T-helper 1 cell treated with Interleukin-12 subunit alpha and Interleukin-12 subunit beta and Interleukin-4 antibody, amounts not matched to agents 30 μg/mL and 1 μg/mL, for 36 hours (primary cell): ENCODE measurements around the gene TNFAIP8.

Experiments used
- H3K27ac Mint-ChIP-seq: one replicate; pipeline ENCODE4 v1.8.0; 2021; ENCODE audit warnings: mild to moderate bottlenecking, mixed read lengths
- H3K27me3 Mint-ChIP-seq: one replicate; pipeline ENCODE4 v1.8.0; 2021; ENCODE audit warnings: low read depth, mixed read lengths
- H3K36me3 Mint-ChIP-seq: one replicate; pipeline ENCODE4 v1.8.0; 2021; ENCODE audit warnings: low read depth, mixed read lengths
- H3K4me1 Mint-ChIP-seq: one replicate; pipeline ENCODE4 v1.8.0; 2021; ENCODE audit warnings: low read depth, mixed read lengths
- H3K4me3 Mint-ChIP-seq: one replicate; pipeline ENCODE4 v1.8.0; 2021; ENCODE audit warnings: mild to moderate bottlenecking, moderate library complexity, mixed read lengths
- H3K9me3 Mint-ChIP-seq: one replicate; pipeline ENCODE4 v1.8.0; 2021; ENCODE audit warnings: mixed read lengths

TNFAIP8 gene

DNA sequence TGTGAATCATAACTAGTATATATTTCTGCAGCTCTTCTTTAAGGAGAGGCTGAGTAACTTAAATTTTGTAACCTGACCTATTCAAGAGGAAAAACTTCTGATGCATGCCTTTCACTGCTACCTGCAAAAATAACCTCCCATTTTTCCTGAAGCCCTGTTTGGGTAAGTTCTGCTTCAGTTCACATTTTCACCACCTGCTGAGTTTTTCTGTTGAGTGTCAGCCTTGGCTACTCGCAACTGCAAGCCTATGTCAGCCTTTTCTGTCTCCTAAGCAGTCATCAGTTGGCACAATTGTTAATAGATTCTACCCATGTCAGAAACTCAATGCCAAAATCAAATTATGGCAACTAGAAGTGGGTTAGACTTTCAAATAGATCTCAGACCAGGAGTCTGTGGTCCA, 8.2 kb upstream of the TNFAIP8 start:
- Mint-ChIP-seq H3K4me3 (no peak overlapping the region), H3K36me3 (peaks cover 31% of the 10 kb centered on the region), H3K4me1 (peaks cover 80% of the 10 kb centered on the region), H3K27ac (peak overlapping the region; percentile 57), H3K9me3 (no peaks in the 10 kb centered on the region), H3K27me3 (no peaks in the 10 kb centered on the region)

DNA sequence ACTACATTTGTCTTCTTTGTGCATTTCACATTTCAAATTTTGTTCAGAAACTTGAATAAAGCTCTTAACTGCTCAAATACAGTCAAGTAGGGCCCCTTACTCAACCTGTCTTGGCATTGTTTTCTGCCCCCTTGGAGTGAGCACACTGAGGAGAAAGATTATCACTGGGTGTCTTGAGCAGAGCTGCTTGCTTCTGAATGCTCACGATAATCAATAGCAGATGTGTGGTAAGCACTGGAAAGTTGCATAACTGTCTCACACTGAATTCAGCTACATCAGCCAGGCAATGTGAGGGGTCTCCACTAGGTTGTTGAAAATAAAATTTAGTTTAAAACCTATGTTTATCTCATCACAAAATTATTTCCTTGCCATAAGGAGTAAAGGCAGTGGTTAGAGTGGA, 7.8 kb upstream of the TNFAIP8 start:
- Mint-ChIP-seq H3K9me3 (no peaks in the 10 kb centered on the region), H3K4me3 (no peak overlapping the region), H3K27ac (no peak overlapping the region), H3K4me1 (peaks cover 80% of the 10 kb centered on the region), H3K36me3 (peaks cover 34% of the 10 kb centered on the region), H3K27me3 (no peaks in the 10 kb centered on the region)

DNA sequence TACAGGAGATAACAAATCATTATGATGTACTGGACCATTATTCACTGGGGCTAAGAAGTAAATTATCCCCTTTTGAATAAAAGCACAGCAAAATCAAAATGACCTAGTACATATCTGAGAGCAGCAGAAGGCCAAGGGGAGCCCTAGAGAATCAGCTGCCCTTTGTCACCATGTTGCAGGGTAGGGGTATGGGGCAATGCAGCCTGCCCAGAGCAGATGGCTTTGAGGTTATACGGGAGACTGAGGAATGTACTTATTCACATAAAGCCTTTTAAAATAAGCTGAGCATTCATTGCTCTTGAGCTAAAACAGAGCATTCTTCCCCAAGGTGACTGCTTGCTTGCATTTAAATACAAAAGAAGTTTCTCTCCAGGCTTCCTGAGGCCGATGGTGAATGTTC, 2.6 kb upstream of the TNFAIP8 start:
- H3K4me1 Mint-ChIP-seq, result peaks cover 69% of the 10 kb centered on the region
- H3K27ac Mint-ChIP-seq, result peak overlapping the region; percentile 80
- H3K4me3 Mint-ChIP-seq, result peak overlapping the region; percentile 61
- H3K36me3 Mint-ChIP-seq, result peaks cover 24% of the 10 kb centered on the region
- no peaks in the 10 kb centered on the region for H3K9me3 Mint-ChIP-seq
- no peaks in the 10 kb centered on the region for H3K27me3 Mint-ChIP-seq

DNA sequence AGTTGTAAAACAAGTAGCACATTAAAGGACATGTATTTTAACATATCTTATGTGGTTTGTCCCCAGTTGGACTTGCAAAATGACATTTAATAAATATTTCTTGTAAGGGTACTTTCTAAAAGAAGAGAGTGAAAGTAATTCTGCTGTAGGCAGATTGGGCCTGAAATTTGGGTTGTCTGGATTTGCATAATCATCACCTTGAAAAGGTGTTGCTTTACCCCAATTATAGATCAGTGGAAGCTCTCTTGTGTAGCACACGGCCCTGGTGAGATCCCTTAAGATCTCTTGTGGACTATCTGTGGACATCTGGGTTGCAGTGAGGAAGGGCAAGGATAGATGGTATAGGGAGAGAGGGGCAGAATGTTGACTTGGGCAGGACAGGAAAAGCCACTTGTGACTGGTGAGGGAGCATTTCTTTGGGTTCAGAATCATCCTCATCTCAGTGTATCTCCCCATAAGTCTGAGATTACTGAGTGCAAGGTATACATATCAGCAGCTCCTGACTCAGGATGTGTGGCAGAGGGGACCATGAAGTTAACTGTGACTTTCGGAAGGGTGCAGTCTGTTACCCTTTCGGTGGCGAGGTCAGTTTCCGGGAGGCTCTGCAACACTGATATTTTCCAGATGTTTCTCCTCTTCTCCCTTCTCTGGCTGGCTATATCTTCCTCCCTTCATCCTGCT, 2.0 kb upstream of the TNFAIP8 start:
- Mint-ChIP-seq H3K4me1 (peaks cover 70% of the 10 kb centered on the region), H3K36me3 (peaks cover 25% of the 10 kb centered on the region), H3K27me3 (no peaks in the 10 kb centered on the region), H3K9me3 (no peaks in the 10 kb centered on the region), H3K4me3 (peak overlapping the region; percentile 53), H3K27ac (peak overlapping the region; percentile 80)

DNA sequence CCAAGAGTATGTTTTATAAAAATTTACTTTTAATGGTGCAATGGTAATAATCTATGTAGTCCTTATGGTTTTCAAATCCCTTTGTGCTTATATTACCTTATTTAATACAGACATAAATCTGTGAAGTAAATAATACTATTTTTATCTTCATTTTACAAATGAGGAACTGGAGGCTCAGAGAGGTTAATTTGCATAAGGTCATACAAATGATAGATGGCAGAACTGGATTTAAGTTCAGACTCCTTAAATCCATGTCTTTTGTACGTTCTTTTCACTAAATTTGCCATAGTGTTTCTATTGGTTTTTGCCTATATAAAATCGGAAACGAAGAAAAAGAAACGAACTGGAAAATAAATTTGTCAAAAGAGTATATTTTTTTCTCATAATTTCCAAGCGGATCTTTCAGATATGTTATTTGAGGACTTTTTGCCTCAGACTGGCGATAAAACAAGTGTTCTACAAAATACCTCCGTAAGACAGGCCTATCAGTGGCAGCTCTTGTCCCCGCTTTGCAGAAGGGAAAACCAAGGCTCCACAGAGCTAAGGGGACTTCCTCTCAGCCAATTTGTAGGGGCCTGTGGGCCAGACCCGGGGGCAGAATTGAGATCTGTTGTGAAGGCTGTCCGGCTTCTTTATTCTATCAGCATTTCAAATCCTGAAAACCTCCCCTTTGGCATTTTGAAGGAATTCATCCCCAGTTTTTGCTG, 1.1 kb upstream of the TNFAIP8 start:
- Mint-ChIP-seq H3K27me3 (no peaks in the 10 kb centered on the region), H3K36me3 (peaks cover 26% of the 10 kb centered on the region), H3K4me3 (peak overlapping the region; percentile 95), H3K4me1 (peaks cover 72% of the 10 kb centered on the region), H3K9me3 (no peaks in the 10 kb centered on the region), H3K27ac (peak overlapping the region; percentile 61)

DNA sequence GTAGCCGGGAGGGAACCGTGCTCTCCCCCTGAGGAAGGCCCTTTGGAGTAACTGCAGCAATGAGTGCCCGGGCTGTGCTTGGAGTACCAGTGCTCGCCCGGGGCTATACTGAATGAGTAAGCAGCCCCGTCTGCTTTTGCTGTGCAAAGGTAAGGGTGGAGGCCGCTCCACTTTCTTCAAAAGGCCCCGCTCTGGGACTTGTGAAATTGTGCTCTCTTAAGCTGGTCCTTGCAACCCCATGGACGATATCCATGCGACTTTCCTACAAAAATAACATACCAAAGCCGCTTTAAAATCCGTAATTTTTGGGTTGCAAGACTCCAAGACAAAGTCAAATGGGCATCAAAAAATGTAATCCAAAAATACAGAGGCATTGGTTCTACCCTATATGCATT, 578 bp upstream of the TNFAIP8 start:
- H3K27ac Mint-ChIP-seq, result peak overlapping the region; percentile 61
- H3K27me3 Mint-ChIP-seq, result no peaks in the 10 kb centered on the region
- H3K4me3 Mint-ChIP-seq, result peak overlapping the region; percentile 95
- H3K36me3 Mint-ChIP-seq, result peaks cover 29% of the 10 kb centered on the region
- H3K4me1 Mint-ChIP-seq, result peaks cover 72% of the 10 kb centered on the region
- H3K9me3 Mint-ChIP-seq, result no peaks in the 10 kb centered on the region

DNA sequence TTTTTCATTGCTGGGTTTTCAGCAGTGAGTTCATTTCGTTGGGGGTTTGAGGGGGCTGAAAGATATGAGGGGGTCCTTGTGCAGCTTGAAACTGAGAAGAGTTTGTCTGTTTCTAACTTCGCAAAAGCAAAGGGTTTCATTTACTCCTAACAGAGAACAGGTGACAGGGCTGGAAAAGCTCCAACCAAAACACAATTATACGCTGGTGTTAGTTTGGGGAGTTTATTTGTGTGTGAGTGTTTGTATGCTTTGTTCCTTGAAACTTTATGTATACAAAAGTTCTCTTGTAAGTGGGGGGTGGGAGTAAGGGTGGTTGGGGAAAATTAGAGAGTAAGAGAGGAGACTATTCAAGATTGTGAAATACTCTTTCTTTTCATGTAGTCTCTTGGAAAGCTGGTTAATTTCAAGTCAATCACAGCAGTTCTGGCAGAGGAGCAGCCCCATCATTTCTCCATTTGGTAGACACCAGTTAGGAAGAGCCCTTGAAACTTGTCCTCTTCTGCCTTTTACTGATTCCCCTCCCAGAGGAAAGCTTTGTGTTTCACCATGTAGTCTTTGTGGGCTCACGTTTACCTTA, 881 bp downstream of the TNFAIP8 start:
- no peaks in the 10 kb centered on the region for H3K27me3 Mint-ChIP-seq
- no peaks in the 10 kb centered on the region for H3K9me3 Mint-ChIP-seq
- peaks cover 78% of the 10 kb centered on the region for H3K4me1 Mint-ChIP-seq
- H3K36me3 Mint-ChIP-seq, result peaks cover 30% of the 10 kb centered on the region
- H3K4me3 Mint-ChIP-seq, result peak overlapping the region; percentile 95
- peak overlapping the region; percentile 92 for H3K27ac Mint-ChIP-seq

DNA sequence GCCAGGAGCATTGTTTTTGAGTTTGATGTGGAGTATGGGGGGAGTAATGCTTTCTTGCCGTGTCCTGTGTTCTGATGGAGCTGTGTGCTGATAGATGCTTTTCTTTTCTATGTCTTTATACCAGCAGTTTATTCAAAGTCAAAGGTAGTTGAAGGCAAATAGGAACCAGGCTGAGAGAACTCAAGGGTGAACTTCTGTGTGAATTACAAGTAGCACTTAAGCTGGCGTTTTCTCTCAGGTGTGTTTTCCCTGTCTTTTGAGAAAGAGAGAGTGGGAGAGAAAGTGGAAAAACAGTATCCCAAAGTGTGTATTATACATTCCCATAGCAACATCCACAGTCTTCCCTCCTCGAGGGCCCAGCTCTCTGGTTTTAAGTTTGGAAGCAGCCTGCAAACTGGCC, 1.5 kb downstream of the TNFAIP8 start:
- H3K27ac Mint-ChIP-seq, result peak overlapping the region; percentile 92
- H3K9me3 Mint-ChIP-seq, result no peaks in the 10 kb centered on the region
- H3K4me1 Mint-ChIP-seq, result peaks cover 79% of the 10 kb centered on the region
- H3K4me3 Mint-ChIP-seq, result peak overlapping the region; percentile 95
- H3K36me3 Mint-ChIP-seq, result peaks cover 33% of the 10 kb centered on the region
- H3K27me3 Mint-ChIP-seq, result no peaks in the 10 kb centered on the region

DNA sequence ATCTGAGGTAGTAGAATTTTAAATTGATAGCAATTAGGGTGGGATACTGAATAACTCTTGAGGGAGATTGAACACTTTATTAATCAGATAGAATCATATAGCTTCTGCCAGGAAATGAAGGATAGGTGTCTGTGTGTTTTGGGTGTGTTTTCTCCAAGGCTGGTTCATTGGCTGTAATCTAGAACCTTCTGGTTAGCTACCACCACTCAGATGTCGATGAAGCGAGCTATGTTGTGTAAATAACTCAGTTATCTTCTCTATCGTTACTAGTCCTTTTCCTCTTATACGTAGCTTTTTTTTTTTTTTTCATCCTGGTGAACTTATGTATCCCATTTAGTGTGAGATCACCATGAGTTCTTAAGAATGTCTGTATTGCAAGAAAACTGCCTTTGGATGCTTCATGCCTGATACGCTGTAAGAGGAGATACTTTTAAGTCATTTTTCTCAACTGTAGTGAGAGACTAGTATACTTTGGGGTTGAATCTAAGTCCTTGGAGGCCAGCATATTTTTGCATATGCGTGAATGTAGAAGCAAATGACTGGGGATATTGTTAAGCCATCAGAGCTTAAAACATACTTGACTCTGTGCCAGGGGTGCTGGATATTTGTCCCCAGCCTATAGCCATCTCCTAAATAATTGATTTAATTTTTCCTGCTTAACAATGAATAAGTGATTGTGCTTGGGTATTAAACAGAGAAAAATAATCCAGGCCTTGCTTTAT, 2.1 kb downstream of the TNFAIP8 start:
- Mint-ChIP-seq H3K36me3 (peaks cover 33% of the 10 kb centered on the region), H3K4me3 (peak overlapping the region; percentile 95), H3K27ac (peak overlapping the region; percentile 92), H3K4me1 (peaks cover 79% of the 10 kb centered on the region), H3K27me3 (no peaks in the 10 kb centered on the region), H3K9me3 (no peaks in the 10 kb centered on the region)

DNA sequence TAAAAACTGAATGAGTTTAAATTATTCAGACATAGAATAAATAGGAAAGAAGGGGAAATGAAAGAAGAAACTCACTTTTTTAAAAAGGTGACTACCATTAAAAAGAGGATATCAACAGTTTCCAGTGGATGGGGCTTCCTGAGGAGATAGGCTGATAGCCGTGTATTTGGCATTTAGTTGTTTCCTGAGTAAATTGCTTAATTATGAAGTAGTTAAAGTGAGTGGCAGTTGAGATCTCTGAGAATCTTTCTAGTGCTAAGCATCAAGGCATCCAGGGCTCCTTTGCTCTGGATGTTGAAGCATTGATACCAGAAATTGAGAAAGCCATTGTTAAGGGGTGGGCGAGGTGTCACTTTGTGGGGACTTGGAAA, 2.7 kb downstream of the TNFAIP8 start:
- H3K27ac Mint-ChIP-seq, result peak overlapping the region; percentile 16
- peak overlapping the region; percentile 95 for H3K4me3 Mint-ChIP-seq
- H3K4me1 Mint-ChIP-seq, result peaks cover 79% of the 10 kb centered on the region
- no peaks in the 10 kb centered on the region for H3K9me3 Mint-ChIP-seq
- H3K36me3 Mint-ChIP-seq, result peaks cover 35% of the 10 kb centered on the region
- no peaks in the 10 kb centered on the region for H3K27me3 Mint-ChIP-seq

DNA sequence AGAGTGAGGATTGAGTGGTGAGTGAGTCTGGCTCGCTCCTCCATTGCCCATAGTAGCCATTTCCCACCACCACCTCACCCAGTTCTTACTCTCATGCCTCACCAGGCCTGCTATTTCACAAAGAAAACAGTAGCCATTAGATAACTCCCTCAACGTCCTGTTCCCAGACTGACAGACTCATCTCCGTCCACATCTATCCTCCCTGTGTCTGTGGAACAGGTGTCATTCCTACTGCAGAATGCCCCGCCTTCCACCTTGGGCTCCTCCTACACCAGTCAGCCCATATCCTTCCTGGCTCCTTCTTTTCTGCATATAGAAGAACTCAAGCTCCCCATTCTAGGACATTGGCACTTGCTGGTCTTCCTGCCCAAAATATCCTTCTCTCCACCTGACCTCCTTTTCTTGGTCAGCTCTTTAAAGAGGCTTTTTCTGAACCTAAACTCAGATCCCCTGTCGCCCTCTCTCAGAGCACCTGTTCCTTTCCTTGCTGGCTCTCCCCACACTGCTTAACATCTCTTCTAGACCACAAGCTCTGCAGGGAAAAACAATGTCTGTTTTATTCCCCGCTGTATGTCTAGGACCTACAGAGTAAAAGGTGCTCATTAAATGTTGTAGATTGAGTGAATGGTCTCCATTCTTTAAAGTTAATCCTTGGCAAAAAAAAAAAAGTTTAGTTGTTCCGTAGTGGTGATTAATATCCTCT, 3.2 kb downstream of the TNFAIP8 start:
- H3K36me3 Mint-ChIP-seq, result peaks cover 38% of the 10 kb centered on the region

DNA sequence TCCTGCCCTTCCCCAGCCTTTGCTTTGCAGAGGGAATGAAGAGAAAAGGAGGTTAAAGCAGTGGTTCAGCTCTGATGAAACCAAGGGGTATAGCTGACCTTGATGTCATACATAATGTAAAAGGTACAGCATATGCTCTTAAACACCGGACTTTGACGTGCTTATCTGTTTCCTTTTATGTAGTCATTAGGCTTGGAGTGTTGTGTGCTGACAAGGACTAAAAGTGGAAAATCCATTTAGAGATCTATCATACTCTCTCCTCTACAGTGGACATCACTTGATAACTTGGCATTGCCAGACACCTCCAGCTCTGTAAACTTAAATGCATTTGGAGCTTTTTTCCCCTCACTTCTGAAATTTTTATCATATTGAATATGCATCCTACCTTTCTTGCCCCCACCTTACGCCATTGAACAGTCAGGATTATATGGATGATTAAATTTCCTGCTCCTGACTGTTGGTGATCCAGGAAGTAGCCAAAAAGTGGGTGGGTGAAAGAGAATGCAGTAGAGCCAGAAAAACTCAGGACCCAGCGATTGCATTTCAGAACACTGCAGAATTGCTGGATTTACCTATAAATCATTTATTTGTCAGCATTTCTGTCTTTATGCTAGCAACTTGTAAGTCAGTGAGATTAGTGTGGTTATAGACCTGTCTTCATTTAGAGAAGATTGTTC, 4.1 kb downstream of the TNFAIP8 start:
- Mint-ChIP-seq H3K27ac (peak overlapping the region; percentile 22), H3K4me1 (peaks cover 79% of the 10 kb centered on the region), H3K27me3 (no peaks in the 10 kb centered on the region), H3K9me3 (no peaks in the 10 kb centered on the region), H3K4me3 (no peak overlapping the region), H3K36me3 (peaks cover 39% of the 10 kb centered on the region)

More for the DNA sequence above, 3.2 kb downstream of the TNFAIP8 start:
- H3K4me3 Mint-ChIP-seq, result peak overlapping the region; percentile 95
- peaks cover 79% of the 10 kb centered on the region for H3K4me1 Mint-ChIP-seq
- H3K27me3 Mint-ChIP-seq, result no peaks in the 10 kb centered on the region
- H3K27ac Mint-ChIP-seq, result peak overlapping the region; percentile 74
- H3K9me3 Mint-ChIP-seq, result no peaks in the 10 kb centered on the region

DNA sequence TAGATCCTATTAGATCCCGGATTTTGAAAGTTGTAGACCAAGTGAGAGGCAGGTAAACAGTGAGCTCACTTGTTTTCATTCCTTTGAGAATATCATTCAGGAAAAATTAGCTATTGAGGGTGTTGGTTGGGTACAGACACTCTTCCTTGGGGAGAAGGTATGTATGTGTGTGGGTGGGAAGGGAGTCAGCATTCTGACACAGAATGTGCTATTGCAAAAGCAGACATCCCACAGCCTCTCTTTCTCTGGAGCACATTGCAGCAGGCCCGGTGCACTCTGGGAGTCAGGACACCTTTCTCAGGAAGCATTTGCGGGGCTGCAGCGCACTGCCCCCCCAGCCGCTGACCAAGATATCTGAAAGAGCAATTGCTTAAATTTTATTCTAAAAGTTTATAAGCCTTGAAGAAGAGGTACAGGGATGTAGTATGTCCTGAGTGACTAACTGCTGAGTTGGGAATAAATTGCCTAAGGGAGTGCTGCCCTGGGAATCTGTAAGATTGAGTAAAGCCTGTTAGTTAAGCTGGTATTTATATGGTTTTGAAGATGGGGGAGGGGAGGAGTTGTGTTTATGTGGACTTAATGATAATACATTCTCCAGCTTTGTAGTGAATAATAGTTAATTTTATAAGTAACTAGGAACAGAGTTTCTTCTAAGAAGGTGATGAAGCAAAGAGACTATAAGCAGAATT, 5.2 kb downstream of the TNFAIP8 start:
- H3K27me3 Mint-ChIP-seq, result no peaks in the 10 kb centered on the region
- H3K4me3 Mint-ChIP-seq, result peak overlapping the region; percentile 3
- peaks cover 86% of the 10 kb centered on the region for H3K4me1 Mint-ChIP-seq
- peaks cover 47% of the 10 kb centered on the region for H3K36me3 Mint-ChIP-seq
- H3K9me3 Mint-ChIP-seq, result peaks cover 3% of the 10 kb centered on the region
- peak overlapping the region; percentile 37 for H3K27ac Mint-ChIP-seq
